ENCODE measurements around the gene TRPV5.

Gene TRPV5

GRCh38 chr7:142864980-142865747, 68.4 kb downstream of the TRPV5 start:
- Histone ChIP-seq H3K27me3 (ENCODE audit: low read depth) (0 out of 2 replicates have a peak, but pooled peaks cover 4% of the 10 kb centered on the region), H3K36me3 (replicated peaks) (no peaks in the 10 kb centered on the region), H3K9me3 (no peaks in the 10 kb centered on the region; the same call in 1 of the 2 replicates), H3K4me3 (no peak overlapping the region), H3K4me1 (peaks cover 7% of the 10 kb centered on the region; the same call in 1 of the 2 replicates)
- DNase-seq (ENCODE audit: low spot score in 2 of 2), result no peak
- in situ Hi-C loops (cut with MboI; ENCODE audit: low sequenced_read_pairs), result no loop called here

- in situ Hi-C loops (cut with MboI; ENCODE audit: low sequenced_read_pairs), result no loop called here
- no peak overlapping the region for H3K4me3 ChIP-seq
- no peaks in the 10 kb centered on the region; the same call in 1 of the 2 replicates for H3K9me3 ChIP-seq
- 0 out of 2 replicates have a peak, but pooled peaks cover 4% of the 10 kb centered on the region for H3K27me3 ChIP-seq (ENCODE audit: low read depth)
- no peak for DNase-seq (ENCODE audit: low spot score in 2 of 2)
- H3K36me3 ChIP-seq (replicated peaks), result no peaks in the 10 kb centered on the region
- peaks cover 7% of the 10 kb centered on the region; the same call in 1 of the 2 replicates for H3K4me1 ChIP-seq
Measured at GRCh38 chr7:142863891-142864685, 69.5 kb downstream of the TRPV5 start.

GRCh38 chr7:142862786-142863400, 70.7 kb downstream of the TRPV5 start:
- Histone ChIP-seq H3K4me1 (peaks cover 7% of the 10 kb centered on the region; the same call in 1 of the 2 replicates), H3K36me3 (replicated peaks) (no peaks in the 10 kb centered on the region), H3K9me3 (no peaks in the 10 kb centered on the region; the same call in 1 of the 2 replicates), H3K4me3 (no peak overlapping the region), H3K27me3 (ENCODE audit: low read depth) (0 out of 2 replicates have a peak, but pooled peaks cover 4% of the 10 kb centered on the region)
- in situ Hi-C loops (cut with MboI; ENCODE audit: low sequenced_read_pairs), result no loop called here
- no peak for DNase-seq (ENCODE audit: low spot score in 2 of 2)

- peaks cover 7% of the 10 kb centered on the region; the same call in 1 of the 2 replicates for H3K4me1 ChIP-seq
- H3K36me3 ChIP-seq (replicated peaks), result no peaks in the 10 kb centered on the region
- in situ Hi-C loops (cut with MboI; ENCODE audit: low sequenced_read_pairs), result no loop called here
- H3K4me3 ChIP-seq, result no peak overlapping the region
- H3K9me3 ChIP-seq, result no peaks in the 10 kb centered on the region; the same call in 1 of the 2 replicates
- 0 out of 2 replicates have a peak, but pooled peaks cover 4% of the 10 kb centered on the region for H3K27me3 ChIP-seq (ENCODE audit: low read depth)
- DNase-seq (ENCODE audit: low spot score in 2 of 2), result peak; percentile 73 to 82
Measured at GRCh38 chr7:142862351-142862750, 71.2 kb downstream of the TRPV5 start.

GRCh38 chr7:142860968-142861367, 72.6 kb downstream of the TRPV5 start:
- Histone ChIP-seq H3K27me3 (ENCODE audit: low read depth) (0 out of 2 replicates have a peak, but pooled peaks cover 4% of the 10 kb centered on the region), H3K36me3 (replicated peaks) (no peaks in the 10 kb centered on the region), H3K4me1 (peaks cover 7% of the 10 kb centered on the region; the same call in 1 of the 2 replicates), H3K9me3 (no peaks in the 10 kb centered on the region; the same call in 1 of the 2 replicates), H3K4me3 (no peak overlapping the region)
- in situ Hi-C loops (cut with MboI; ENCODE audit: low sequenced_read_pairs), result no loop called here
- DNase-seq (ENCODE audit: low spot score in 2 of 2), result no peak

GRCh38 chr7:142859829-142860228, 73.7 kb downstream of the TRPV5 start:
- H3K4me3 ChIP-seq, result no peak overlapping the region
- H3K27me3 ChIP-seq (ENCODE audit: low read depth), result no peaks in the 10 kb centered on the region
- peaks cover 7% of the 10 kb centered on the region; the same call in 1 of the 2 replicates for H3K4me1 ChIP-seq
- H3K36me3 ChIP-seq (replicated peaks), result no peaks in the 10 kb centered on the region
- H3K9me3 ChIP-seq, result no peaks in the 10 kb centered on the region; the same call in 1 of the 2 replicates
- no peak for DNase-seq (ENCODE audit: low spot score in 2 of 2)
- in situ Hi-C loops (cut with MboI; ENCODE audit: low sequenced_read_pairs), result loop anchor here (10.0 kb wide), 2 partner anchors 145 to 355 kb away; no protein-coding TSS in a partner anchor

GRCh38 chr7:142859411-142859810, 74.1 kb downstream of the TRPV5 start:
- Histone ChIP-seq H3K9me3 (no peaks in the 10 kb centered on the region; the same call in 1 of the 2 replicates), H3K27me3 (ENCODE audit: low read depth) (no peaks in the 10 kb centered on the region), H3K4me1 (peaks cover 7% of the 10 kb centered on the region; the same call in 1 of the 2 replicates), H3K36me3 (replicated peaks) (no peaks in the 10 kb centered on the region), H3K4me3 (no peak overlapping the region)
- DNase-seq (ENCODE audit: low spot score in 2 of 2), result no peak
- in situ Hi-C loops (cut with MboI; ENCODE audit: low sequenced_read_pairs), result loop anchor here (10.0 kb wide), 2 partner anchors 145 to 355 kb away; no protein-coding TSS in a partner anchor

Data from HAP-1 (cell line).